Measurements from ENCODE around the gene FOXC1. TPM values are rescaled to one million over a fixed set of nuclear protein-coding genes. Genes with fewer than 3 reads are reported as not detected.

The FOXC1 gene
- total RNA-seq, 1 experiment from 2014 or later, result 7.3 TPM

DNA sequence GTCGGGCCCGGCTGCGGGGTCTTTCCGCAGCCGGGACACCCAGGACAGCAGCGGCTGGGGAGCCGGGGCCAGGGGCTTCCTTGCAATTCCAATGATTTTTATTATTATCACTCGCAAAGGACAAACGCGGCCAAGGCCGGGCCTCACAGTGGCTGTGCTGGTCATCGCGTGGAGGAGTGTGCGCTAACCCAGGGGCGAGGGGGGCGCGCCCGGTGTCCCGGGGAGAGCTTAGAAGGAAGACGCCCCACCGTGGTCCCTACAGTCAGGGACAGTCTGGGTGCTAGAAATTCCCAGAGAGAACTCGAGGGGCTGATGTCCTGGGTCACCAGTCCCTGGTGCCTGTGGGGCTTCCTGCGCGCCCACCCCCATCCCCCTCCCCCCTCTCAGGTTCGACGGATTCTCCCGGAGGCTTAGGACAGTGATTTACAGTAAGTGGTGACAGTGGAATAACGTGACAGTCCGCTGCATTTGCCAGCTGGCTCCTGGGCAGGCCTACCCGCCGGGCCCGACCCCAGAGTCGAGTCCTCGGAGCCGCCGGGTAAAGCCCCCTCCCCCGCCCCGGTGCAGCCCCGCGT is 9.5 kb downstream of the FOXC1 start:
- ATAC-seq, result no peak
- ChIA-PET CTCF (no interaction called here), POLR2A (ENCODE audit: unreplicated experiment) (no interaction called here)
- no peaks in the 10 kb centered on the region for H3F3A ChIP-seq (ENCODE audit: low read length, unreplicated experiment)
- no peaks in the 10 kb centered on the region for H4K20me1 ChIP-seq (ENCODE audit: low read length)
- no peak overlapping the region for H3K4me2 ChIP-seq (ENCODE audit: low read length)
- BruUV-seq (replicated peaks), result no TSS peak
- intact Hi-C loops (cut with micrococcal nuclease), result no loop called here
- H3K79me2 ChIP-seq (ENCODE audit: low read length), result peaks cover 7% of the 10 kb centered on the region
- no peak overlapping the region for H3K4me3 ChIP-seq (ENCODE audit: low read length)
- no peak overlapping the region for H2AFZ ChIP-seq (ENCODE audit: low read length)
- H3K9me3 ChIP-seq (ENCODE audit: low read length), result no peaks in the 10 kb centered on the region
- TF ChIP-seq CTCF (conservative IDR thresholded peaks at IDR 0.05; ENCODE audit: low read depth, low read length) (no peak), EZH2phosphoT487 (IDR thresholded peaks at IDR 0.05; ENCODE audit: borderline replicate concordance, low read length) (no peak), EZH2 (IDR thresholded peaks at IDR 0.05; ENCODE audit: low read length, unreplicated experiment) (no peak)
- H3K9ac ChIP-seq (ENCODE audit: low read length), result no peak overlapping the region
- no peaks in the 10 kb centered on the region for H3K27me3 ChIP-seq (ENCODE audit: low read length)
- H3K27ac ChIP-seq (ENCODE audit: low read length), result no peak overlapping the region
- H3K9me2 ChIP-seq (replicated peaks; ENCODE audit: low read length), result no peaks in the 10 kb centered on the region
- no peak for DNase-seq
- no peaks in the 10 kb centered on the region for H3K36me3 ChIP-seq (ENCODE audit: low read depth, low read length)
- H3K4me1 ChIP-seq (ENCODE audit: insufficient read depth, low read length), result no peaks in the 10 kb centered on the region

DNA sequence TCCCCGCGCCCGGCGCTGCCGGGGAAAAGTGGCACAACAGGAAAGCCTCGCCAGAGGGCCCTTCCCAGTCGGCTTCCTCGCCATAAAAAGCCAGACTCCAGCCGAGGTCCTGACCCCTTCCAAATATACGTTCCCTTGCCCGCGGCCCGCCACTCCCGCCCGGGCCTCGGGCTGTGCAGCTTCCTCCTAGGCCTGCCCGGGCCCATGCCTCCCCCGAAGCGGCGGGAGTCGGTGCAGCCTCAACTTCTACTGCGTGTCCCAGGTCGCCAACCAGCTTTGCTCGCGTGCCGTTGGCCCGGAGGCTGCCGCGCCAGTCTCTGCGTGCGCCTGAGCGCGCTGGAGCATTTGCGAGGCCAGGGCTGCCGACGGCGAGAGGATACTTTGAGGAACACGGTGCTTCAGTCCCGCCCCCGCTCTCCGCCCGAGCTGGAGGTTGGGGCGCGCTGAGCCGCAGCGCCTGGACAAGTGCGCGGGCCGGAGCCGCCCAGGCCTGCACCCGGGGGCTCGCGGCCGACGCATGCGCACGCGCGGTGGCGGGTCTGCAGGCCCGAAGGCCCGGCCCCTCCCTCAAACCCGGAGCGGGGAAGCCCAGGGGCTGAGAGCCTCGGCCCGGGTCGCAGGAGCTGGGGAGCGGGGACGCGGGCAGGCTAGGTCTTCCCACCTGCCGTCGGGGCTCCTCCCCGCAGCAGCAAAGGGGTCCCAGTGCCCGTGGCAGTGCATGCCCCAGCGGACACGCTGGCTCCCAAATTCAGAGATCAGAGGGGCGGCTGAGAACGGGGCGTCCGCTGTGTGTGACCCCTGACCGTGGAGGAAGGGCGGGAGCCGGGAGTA is 10.2 kb downstream of the FOXC1 start:
- H3K9me3 ChIP-seq (ENCODE audit: low read length), result no peaks in the 10 kb centered on the region
- H3K27ac ChIP-seq (ENCODE audit: low read length), result no peak overlapping the region
- no peaks in the 10 kb centered on the region for H4K20me1 ChIP-seq (ENCODE audit: low read length)
- ChIA-PET CTCF (no interaction called here), POLR2A (ENCODE audit: unreplicated experiment) (no interaction called here)
- no peaks in the 10 kb centered on the region for H3K36me3 ChIP-seq (ENCODE audit: low read depth, low read length)
- no peak overlapping the region for H2AFZ ChIP-seq (ENCODE audit: low read length)
- no peaks in the 10 kb centered on the region for H3F3A ChIP-seq (ENCODE audit: low read length, unreplicated experiment)
- BruUV-seq (replicated peaks), result no TSS peak
- DNase-seq (no peak), ATAC-seq (no peak)
- H3K4me3 ChIP-seq (ENCODE audit: low read length), result no peak overlapping the region
- no peaks in the 10 kb centered on the region for H3K27me3 ChIP-seq (ENCODE audit: low read length)
- H3K4me1 ChIP-seq (ENCODE audit: insufficient read depth, low read length), result no peaks in the 10 kb centered on the region
- intact Hi-C loops (cut with micrococcal nuclease), result no loop called here
- H3K79me2 ChIP-seq (ENCODE audit: low read length), result 0 out of 2 replicates have a peak, but pooled peaks cover 3% of the 10 kb centered on the region
- H3K9me2 ChIP-seq (replicated peaks; ENCODE audit: low read length), result no peaks in the 10 kb centered on the region
- TF ChIP-seq CTCF (conservative IDR thresholded peaks at IDR 0.05; ENCODE audit: low read depth, low read length) (no peak), EZH2phosphoT487 (IDR thresholded peaks at IDR 0.05; ENCODE audit: borderline replicate concordance, low read length) (no peak), EZH2 (IDR thresholded peaks at IDR 0.05; ENCODE audit: low read length, unreplicated experiment) (no peak)
- H3K4me2 ChIP-seq (ENCODE audit: low read length), result no peak overlapping the region
- H3K9ac ChIP-seq (ENCODE audit: low read length), result no peak overlapping the region

- CTCF ChIA-PET, result no interaction called here
- Histone ChIP-seq H3K27ac (ENCODE audit: low read length) (no peak overlapping the region), H3K9me3 (ENCODE audit: low read length) (no peaks in the 10 kb centered on the region), H3K4me2 (ENCODE audit: low read length) (no peak overlapping the region), H3K4me1 (ENCODE audit: insufficient read depth, low read length) (no peaks in the 10 kb centered on the region), H3K27me3 (ENCODE audit: low read length) (no peaks in the 10 kb centered on the region), H2AFZ (ENCODE audit: low read length) (no peak overlapping the region), H3F3A (ENCODE audit: low read length, unreplicated experiment) (no peaks in the 10 kb centered on the region), H4K20me1 (ENCODE audit: low read length) (no peaks in the 10 kb centered on the region), H3K9ac (ENCODE audit: low read length) (no peak overlapping the region), H3K36me3 (ENCODE audit: low read depth, low read length) (no peaks in the 10 kb centered on the region), H3K4me3 (ENCODE audit: low read length) (no peak overlapping the region), H3K79me2 (ENCODE audit: low read length) (0 out of 2 replicates have a peak, but pooled peaks cover 3% of the 10 kb centered on the region), H3K9me2 (replicated peaks; ENCODE audit: low read length) (no peaks in the 10 kb centered on the region)
- TF ChIP-seq EZH2 (IDR thresholded peaks at IDR 0.05; ENCODE audit: low read length, unreplicated experiment) (no peak), EZH2phosphoT487 (IDR thresholded peaks at IDR 0.05; ENCODE audit: borderline replicate concordance, low read length) (no peak), CTCF (conservative IDR thresholded peaks at IDR 0.05; ENCODE audit: low read depth, low read length) (no peak)
- ATAC-seq (no peak), DNase-seq (no peak)
- BruUV-seq (replicated peaks), result no TSS peak
- intact Hi-C loops (cut with micrococcal nuclease), result no loop called here
- POLR2A ChIA-PET (ENCODE audit: unreplicated experiment), result no interaction called here
These were observed 10.9 kb downstream of the FOXC1 start for GRCh38 chr6:1620504-1621069.
